ENCODE data around the gene CNTRL.

The CNTRL gene

GRCh38 chr9:121225240-121225639 lies 150.5 kb downstream of the CNTRL start:
- TF ChIP-seq FOXM1 (IDR thresholded peaks at IDR 0.05; ENCODE audit: borderline replicate concordance, low read depth) (no peak), REST (IDR thresholded peaks at IDR 0.05; ENCODE audit: low read depth) (no peak), TAF1 (IDR thresholded peaks at IDR 0.05; ENCODE audit: low read depth) (no peak)
- TF ChIP-seq, protein P1, sequence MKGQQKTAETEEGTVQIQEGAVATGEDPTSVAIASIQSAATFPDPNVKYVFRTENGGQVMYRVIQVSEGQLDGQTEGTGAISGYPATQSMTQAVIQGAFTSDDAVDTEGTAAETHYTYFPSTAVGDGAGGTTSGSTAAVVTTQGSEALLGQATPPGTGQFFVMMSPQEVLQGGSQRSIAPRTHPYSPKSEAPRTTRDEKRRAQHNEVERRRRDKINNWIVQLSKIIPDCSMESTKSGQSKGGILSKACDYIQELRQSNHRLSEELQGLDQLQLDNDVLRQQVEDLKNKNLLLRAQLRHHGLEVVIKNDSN (IDR thresholded peaks at IDR 0.05) = no peak

GRCh38 chr9:121226175-121226574 lies 151.4 kb downstream of the CNTRL start:
- no peak for TF ChIP-seq REST (IDR thresholded peaks at IDR 0.05; ENCODE audit: low read depth)
- no peak for TF ChIP-seq TEAD4 (IDR thresholded peaks at IDR 0.05)
- TF ChIP-seq, protein P1 (IDR thresholded peaks at IDR 0.05) = no peak
- TF ChIP-seq TCF12 (IDR thresholded peaks at IDR 0.05; ENCODE audit: low read depth) = no peak
- no peak for TF ChIP-seq TAF1 (IDR thresholded peaks at IDR 0.05; ENCODE audit: low read depth)
- TF ChIP-seq YY1 (IDR thresholded peaks at IDR 0.05; ENCODE audit: low read depth) = no peak
- no peak for TF ChIP-seq RAD21 (IDR thresholded peaks at IDR 0.05; ENCODE audit: low read depth)
- no peak for TF ChIP-seq CREB1 (IDR thresholded peaks at IDR 0.05; ENCODE audit: low read depth)
- TF ChIP-seq NFIC (IDR thresholded peaks at IDR 0.05) = no peak
- TF ChIP-seq, protein P2, sequence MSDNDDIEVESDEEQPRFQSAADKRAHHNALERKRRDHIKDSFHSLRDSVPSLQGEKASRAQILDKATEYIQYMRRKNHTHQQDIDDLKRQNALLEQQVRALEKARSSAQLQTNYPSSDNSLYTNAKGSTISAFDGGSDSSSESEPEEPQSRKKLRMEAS (IDR thresholded peaks at IDR 0.05) = no peak
- TF ChIP-seq ZBTB7A (IDR thresholded peaks at IDR 0.05; ENCODE audit: low read depth) = no peak
- TF ChIP-seq FOXM1 (IDR thresholded peaks at IDR 0.05; ENCODE audit: borderline replicate concordance, low read depth) = no peak
- no peak for TF ChIP-seq EGR1 (IDR thresholded peaks at IDR 0.05)
- no peak for TF ChIP-seq EP300 (IDR thresholded peaks at IDR 0.05; ENCODE audit: borderline replicate concordance)
- TF ChIP-seq CEBPB (IDR thresholded peaks at IDR 0.05) = no peak

Data from Ishikawa (cell line).